ENCODE measurements around the gene R3HCC1L.

The R3HCC1L gene

GRCh38 chr10:98272245-98272644 is 137.8 kb downstream of the R3HCC1L start:
- no peaks in the 10 kb centered on the region for H4K20me1 ChIP-seq (ENCODE audit: low read depth, low read length)
- H3K36me3 ChIP-seq (ENCODE audit: low read length): no peaks in the 10 kb centered on the region
- no peaks in the 10 kb centered on the region for H3K79me2 ChIP-seq (ENCODE audit: insufficient read depth, low read length)
- no peaks in the 10 kb centered on the region for H3K9me3 ChIP-seq (ENCODE audit: insufficient read depth, low read length)
- no peaks in the 10 kb centered on the region for H3K9me2 ChIP-seq (replicated peaks; ENCODE audit: insufficient read depth, low read length)
- H2AFZ ChIP-seq (ENCODE audit: low read depth, low read length, severe bottlenecking): no peak overlapping the region
- TF ChIP-seq EZH2phosphoT487 (conservative IDR thresholded peaks at IDR 0.05; ENCODE audit: low read length): no peak
- TF ChIP-seq CTCF (IDR thresholded peaks at IDR 0.05; ENCODE audit: insufficient read depth, low read length, poor library complexity, severe bottlenecking): no peak
- H3K9ac ChIP-seq (ENCODE audit: low read length): no peak overlapping the region
- no peak overlapping the region for H3K4me2 ChIP-seq (ENCODE audit: low read depth, low read length, poor library complexity, severe bottlenecking)
- no peaks in the 10 kb centered on the region for H3F3A ChIP-seq (ENCODE audit: insufficient read depth)
- H3K27ac ChIP-seq (ENCODE audit: low read depth, low read length): no peak overlapping the region
- no peaks in the 10 kb centered on the region for H3K27me3 ChIP-seq (ENCODE audit: low read length)
- no peak overlapping the region for H3K4me3 ChIP-seq (ENCODE audit: insufficient read depth, low read length, poor library complexity, severe bottlenecking)

DNA sequence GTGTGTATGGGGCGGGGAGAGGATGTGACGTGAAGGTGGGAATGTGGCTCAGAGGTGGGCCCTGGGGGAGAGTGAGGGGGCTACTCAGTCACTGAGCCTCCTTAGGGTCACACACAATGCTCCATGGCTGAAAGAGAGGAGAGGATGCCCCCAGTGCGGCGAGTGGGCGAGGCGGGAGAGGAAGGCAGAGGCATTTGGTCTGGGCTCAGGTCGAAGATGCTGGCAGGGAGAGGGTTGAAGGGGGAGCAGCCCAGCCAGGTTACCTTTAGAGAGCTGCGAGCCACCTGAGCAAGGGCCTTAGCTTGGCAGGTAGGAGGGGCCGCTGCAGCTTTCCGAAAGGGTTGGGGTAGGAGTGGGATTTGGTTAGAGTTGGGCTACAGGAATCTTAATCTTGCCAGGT is 138.2 kb downstream of the R3HCC1L start:
- Histone ChIP-seq H3K4me2 (ENCODE audit: low read depth, low read length, poor library complexity, severe bottlenecking) (no peak overlapping the region), H3K9me2 (replicated peaks; ENCODE audit: insufficient read depth, low read length) (no peaks in the 10 kb centered on the region), H3F3A (ENCODE audit: insufficient read depth) (no peaks in the 10 kb centered on the region), H3K9ac (ENCODE audit: low read length) (no peak overlapping the region), H3K79me2 (ENCODE audit: insufficient read depth, low read length) (no peaks in the 10 kb centered on the region), H4K20me1 (ENCODE audit: low read depth, low read length) (no peaks in the 10 kb centered on the region), H3K36me3 (ENCODE audit: low read length) (no peaks in the 10 kb centered on the region), H3K4me3 (ENCODE audit: insufficient read depth, low read length, poor library complexity, severe bottlenecking) (no peak overlapping the region), H3K27me3 (ENCODE audit: low read length) (no peaks in the 10 kb centered on the region), H3K27ac (ENCODE audit: low read depth, low read length) (no peak overlapping the region), H2AFZ (ENCODE audit: low read depth, low read length, severe bottlenecking) (no peak overlapping the region), H3K9me3 (ENCODE audit: insufficient read depth, low read length) (no peaks in the 10 kb centered on the region)
- no peak for TF ChIP-seq EZH2phosphoT487 (conservative IDR thresholded peaks at IDR 0.05; ENCODE audit: low read length)
- TF ChIP-seq CTCF (IDR thresholded peaks at IDR 0.05; ENCODE audit: insufficient read depth, low read length, poor library complexity, severe bottlenecking): no peak

DNA sequence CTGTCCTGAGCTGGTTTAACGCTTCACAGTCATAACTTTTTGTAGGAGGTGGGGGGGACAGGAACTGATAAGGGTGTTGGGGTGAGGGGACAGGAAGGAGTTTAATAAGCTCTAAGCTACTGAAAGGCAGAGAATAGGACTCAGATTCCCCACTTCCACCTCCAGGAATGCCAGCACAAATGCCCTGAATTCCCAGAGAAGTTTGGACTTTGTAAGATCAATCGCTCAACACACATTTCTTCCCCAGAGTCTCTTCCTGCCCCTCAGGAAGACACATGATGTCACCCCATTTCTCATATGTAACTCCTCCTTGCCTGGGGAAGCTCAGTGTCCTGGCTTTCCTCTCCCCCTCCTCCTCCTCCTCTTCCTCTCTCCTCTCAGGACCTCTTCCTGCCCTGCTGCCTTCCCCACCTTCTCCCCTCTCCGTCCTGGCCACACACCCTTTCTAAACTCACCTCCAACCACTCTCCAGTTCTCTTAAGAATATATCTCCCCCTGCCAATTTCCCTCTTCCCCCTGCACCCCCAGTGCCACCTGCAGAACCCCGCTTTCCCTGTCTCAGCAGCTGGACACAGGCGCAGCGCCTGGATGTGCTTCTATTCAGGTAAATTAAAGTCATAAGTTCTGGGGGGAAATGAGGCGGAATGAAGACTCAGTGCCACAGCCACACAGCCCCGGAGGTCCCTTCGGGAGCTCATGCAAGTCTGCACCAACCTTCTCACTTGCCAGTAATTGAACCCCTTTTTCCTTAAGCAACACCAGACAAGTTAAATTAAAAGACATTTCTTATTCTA is 138.8 kb downstream of the R3HCC1L start:
- Histone ChIP-seq H3K9ac (ENCODE audit: low read length) (no peak overlapping the region), H3K36me3 (ENCODE audit: low read length) (no peaks in the 10 kb centered on the region), H3F3A (ENCODE audit: insufficient read depth) (no peaks in the 10 kb centered on the region), H3K27ac (ENCODE audit: low read depth, low read length) (no peak overlapping the region), H3K4me2 (ENCODE audit: low read depth, low read length, poor library complexity, severe bottlenecking) (no peak overlapping the region), H4K20me1 (ENCODE audit: low read depth, low read length) (no peaks in the 10 kb centered on the region), H3K9me2 (replicated peaks; ENCODE audit: insufficient read depth, low read length) (no peaks in the 10 kb centered on the region), H3K79me2 (ENCODE audit: insufficient read depth, low read length) (no peaks in the 10 kb centered on the region), H3K4me3 (ENCODE audit: insufficient read depth, low read length, poor library complexity, severe bottlenecking) (no peak overlapping the region), H3K9me3 (ENCODE audit: insufficient read depth, low read length) (no peaks in the 10 kb centered on the region), H3K27me3 (ENCODE audit: low read length) (no peaks in the 10 kb centered on the region), H2AFZ (ENCODE audit: low read depth, low read length, severe bottlenecking) (no peak overlapping the region)
- TF ChIP-seq EZH2phosphoT487 (conservative IDR thresholded peaks at IDR 0.05; ENCODE audit: low read length): no peak
- TF ChIP-seq CTCF (IDR thresholded peaks at IDR 0.05; ENCODE audit: insufficient read depth, low read length, poor library complexity, severe bottlenecking): no peak
